GM23248 (cell line): ENCODE measurements around the gene TMEM59L. TPM values are rescaled to one million over a fixed set of nuclear protein-coding genes. Genes with fewer than 3 reads are reported as not detected.

Experiments
- DNase-seq: peaks from one replicate; pipeline ENCODE4 v3.0.0-alpha.2; 2015
- H2AFZ ChIP-seq: fragments of 200-600 bp; sonication (generic); 2 replicates; pipeline ENCODE4 v1.6.1; 2016; ENCODE audit warnings: antibody characterized with exemption
- H3F3A ChIP-seq: fragments of 200-600 bp; sonication (generic); 2 replicates; pipeline ENCODE4 v1.6.1; 2016; ENCODE audit warnings: mild to moderate bottlenecking, antibody characterized with exemption, mixed run types; ENCODE audit not compliant: insufficient read depth
- H3K27ac ChIP-seq: fragments of 200-600 bp; sonication (generic); 2 replicates; pipeline ENCODE4 v1.5.1; 2016; ENCODE audit warnings: mild to moderate bottlenecking
- H3K27me3 ChIP-seq: fragments of 200-600 bp; sonication (generic); replicated peaks from 2 replicates; pipeline ENCODE4 v1.6.1; 2016; ENCODE audit warnings: mild to moderate bottlenecking; ENCODE audit not compliant: insufficient read depth
- H3K36me3 ChIP-seq: fragments of 200-600 bp; sonication (generic); 2 replicates; pipeline ENCODE4 v1.6.1; 2016; ENCODE audit warnings: low read depth, mild to moderate bottlenecking
- H3K4me1 ChIP-seq: fragments of 200-600 bp; sonication (generic); 2 replicates; pipeline ENCODE4 v1.6.1; 2016; ENCODE audit warnings: mild to moderate bottlenecking; ENCODE audit not compliant: insufficient read depth
- H3K4me2 ChIP-seq: fragments of 200-600 bp; sonication (generic); one replicate; pipeline ENCODE4 v1.6.1; 2016; ENCODE audit warnings: mild to moderate bottlenecking; ENCODE audit not compliant: unreplicated experiment
- H3K4me3 ChIP-seq: fragments of 200-600 bp; sonication (generic); 2 replicates; pipeline ENCODE4 v1.5.1; 2016; ENCODE audit warnings: mild to moderate bottlenecking
- H3K79me2 ChIP-seq: fragments of 200-600 bp; sonication (generic); 2 replicates; pipeline ENCODE4 v1.6.1; 2016; ENCODE audit warnings: mild to moderate bottlenecking; ENCODE audit not compliant: insufficient read depth
- H3K9ac ChIP-seq: fragments of 200-600 bp; sonication (generic); 2 replicates; pipeline ENCODE4 v1.6.1; 2016; ENCODE audit warnings: mild to moderate bottlenecking
- H3K9me2 ChIP-seq: fragments of 200-600 bp; sonication (generic); 2 replicates; pipeline ENCODE4 v1.6.1; 2016; ENCODE audit warnings: mixed run types, mild to moderate bottlenecking, moderate library complexity; ENCODE audit not compliant: insufficient read depth
- H3K9me3 ChIP-seq: fragments of 200-600 bp; sonication (generic); one replicate; pipeline ENCODE4 v1.6.1; 2017; ENCODE audit warnings: low read depth
- H4K20me1 ChIP-seq: fragments of 200-600 bp; sonication (generic); 2 replicates; pipeline ENCODE4 v1.6.0; 2016; ENCODE audit not compliant: insufficient read depth
- EZH2 ChIP-seq: fragments of 200-600 bp; sonication (generic); IDR thresholded peaks from 2 replicates; pipeline ENCODE4 v1.6.1; 2018; ENCODE audit warnings: antibody characterized with exemption, mild to moderate bottlenecking; ENCODE audit not compliant: insufficient read depth, poor library complexity, severe bottlenecking
- EZH2phosphoT487 ChIP-seq: fragments of 200-600 bp; sonication (generic); IDR thresholded peaks from 2 replicates; pipeline ENCODE4 v1.6.1; 2018; ENCODE audit warnings: antibody characterized with exemption, moderate library complexity, mild to moderate bottlenecking, low read depth; ENCODE audit not compliant: insufficient read depth
- WGBS, 2 experiments: methylation state at CpG; one replicate each; pipeline ENCODE4 v1.1.6; 2015 to 2017; ENCODE audit warnings: low lambda C conversion rate in 2 of 2, low coverage in 1 of 2; ENCODE audit errors: missing lambda C conversion rate in 2 of 2; 5-methylcytosine and 5-hydroxymethylcytosine counted together
- in situ Hi-C: fragments of 300-500 bp; cut with MboI; formaldehyde crosslinking; loops from 2 replicates; pipeline ENCODE4 v1.15.0; 2020
- polyA plus RNA-seq: library from polyadenylated mRNA; unstranded; fragments of >200 nt; fragmentation: Nextera tagmentation; extraction: Ambion mirVana; gene quantifications from 2 replicates; pipeline ENCODE4 v1.2.1, GENCODE V29; 2016
- small RNA-seq: library from RNA; depleted of rRNA; stranded (forward); fragments of <200 nt; gene quantifications from one replicate; pipeline ENCODE3, GENCODE V24; 2014; ENCODE audit warnings: low read depth, low replicate concordance
- total RNA-seq: library from RNA; depleted of rRNA; stranded (reverse); fragments of >200 nt; shearing (Covaris generic); gene quantifications from 2 replicates; pipeline ENCODE4 v1.2.3, GENCODE V29; 2014; rRNA removed

TMEM59L gene
- total and polyA plus RNA-seq, 2 experiments from 2014 or later, result 0.97 to 2.1 TPM

GRCh38 chr19:18669524-18669817, 56.8 kb downstream of the TMEM59L start:
- Histone ChIP-seq H3K4me3 (no peak overlapping the region), H3F3A (no peaks in the 10 kb centered on the region), H3K27me3 (no peaks in the 10 kb centered on the region), H3K4me2 (no peak overlapping the region), H3K4me1 (peaks cover 5% of the 10 kb centered on the region; the same call in 1 of the 2 replicates), H3K9me2 (no peaks in the 10 kb centered on the region), H3K27ac (no peak overlapping the region), H4K20me1 (no peaks in the 10 kb centered on the region), H3K9me3 (no peaks in the 10 kb centered on the region), H3K9ac (no peak overlapping the region), H3K79me2 (no peaks in the 10 kb centered on the region), H3K36me3 (no peaks in the 10 kb centered on the region), H2AFZ (no peak overlapping the region)
- WGBS, 2 experiments, result 91 to 93% methylated on average over 12 of the region's 12 CpGs
- TF ChIP-seq EZH2, result no peak
- TF ChIP-seq EZH2phosphoT487, result no peak
- in situ Hi-C loops, result no loop called here
- DNase-seq, result no peak

GRCh38 chr19:18669883-18670282, 57.2 kb downstream of the TMEM59L start:
- H3K27ac ChIP-seq, result no peak overlapping the region
- 87 to 91% methylated on average over 11 of the region's 11 CpGs for WGBS, 2 experiments
- H3K4me1 ChIP-seq, result peaks cover 5% of the 10 kb centered on the region; the same call in 1 of the 2 replicates
- no peaks in the 10 kb centered on the region for H3K9me3 ChIP-seq
- H3F3A ChIP-seq, result no peaks in the 10 kb centered on the region
- TF ChIP-seq EZH2phosphoT487, result no peak
- no peak for TF ChIP-seq EZH2
- in situ Hi-C loops, result no loop called here
- H3K27me3 ChIP-seq, result no peaks in the 10 kb centered on the region
- H3K9ac ChIP-seq, result no peak overlapping the region
- H2AFZ ChIP-seq, result no peak overlapping the region
- no peak overlapping the region for H3K4me3 ChIP-seq
- H3K79me2 ChIP-seq, result no peaks in the 10 kb centered on the region
- no peak overlapping the region for H3K4me2 ChIP-seq
- H3K9me2 ChIP-seq, result no peaks in the 10 kb centered on the region
- H3K36me3 ChIP-seq, result no peaks in the 10 kb centered on the region
- no peak for DNase-seq
- no peaks in the 10 kb centered on the region for H4K20me1 ChIP-seq

GRCh38 chr19:18670312-18670711, 57.6 kb downstream of the TMEM59L start:
- no peak for DNase-seq
- no peak overlapping the region for H3K9ac ChIP-seq
- H3F3A ChIP-seq, result no peaks in the 10 kb centered on the region
- in situ Hi-C loops, result no loop called here
- H3K4me2 ChIP-seq, result no peak overlapping the region
- H3K36me3 ChIP-seq, result no peaks in the 10 kb centered on the region
- no peak overlapping the region for H3K27ac ChIP-seq
- H3K27me3 ChIP-seq, result no peaks in the 10 kb centered on the region
- H2AFZ ChIP-seq, result no peak overlapping the region
- no peak overlapping the region for H3K4me3 ChIP-seq
- H3K9me3 ChIP-seq, result no peaks in the 10 kb centered on the region
- no peaks in the 10 kb centered on the region for H3K79me2 ChIP-seq
- WGBS, 2 experiments, result 78 to 83% methylated on average over 13 of the region's 13 CpGs
- TF ChIP-seq EZH2 (no peak), EZH2phosphoT487 (no peak)
- H3K9me2 ChIP-seq, result no peaks in the 10 kb centered on the region
- H3K4me1 ChIP-seq, result peaks cover 5% of the 10 kb centered on the region; the same call in 1 of the 2 replicates
- H4K20me1 ChIP-seq, result no peaks in the 10 kb centered on the region

Small RNAs within 50 kb of the gene (small RNA-seq; reads per million reads assigned to genes)
- gene RN7SL155P, result not detected

Other genes starting within 250 kb of the TMEM59L start
- gene GDF15, start 226.7 kb upstream of the TMEM59L start, total RNA-seq, result 27.7 and 33.3 TPM in 2 replicates
- 32.7 and 36.0 TPM in 2 replicates for gene GDF15, start 226.7 kb upstream of the TMEM59L start, polyA plus RNA-seq
- not detected in 2 replicates for gene LRRC25, start 215.2 kb upstream of the TMEM59L start, total RNA-seq
- gene LRRC25, start 215.2 kb upstream of the TMEM59L start, polyA plus RNA-seq, result not detected in 2 replicates
- gene SSBP4, start 193.5 kb upstream of the TMEM59L start, total RNA-seq, result 156 and 169 TPM in 2 replicates
- 46.5 and 46.9 TPM in 2 replicates for gene SSBP4, start 193.5 kb upstream of the TMEM59L start, polyA plus RNA-seq
- 5.5 and 8.9 TPM in 2 replicates for gene ISYNA1, start 174.7 kb upstream of the TMEM59L start, total RNA-seq
- gene ISYNA1, start 174.7 kb upstream of the TMEM59L start, polyA plus RNA-seq, result 12.3 and 17.2 TPM in 2 replicates
- gene ELL, start 90.8 kb upstream of the TMEM59L start, total RNA-seq, result 22.1 and 24.2 TPM in 2 replicates
- gene ELL, start 90.8 kb upstream of the TMEM59L start, polyA plus RNA-seq, result 16.4 and 17.1 TPM in 2 replicates
- gene FKBP8, start 69.3 kb upstream of the TMEM59L start, total RNA-seq, result 419 and 466 TPM in 2 replicates
- gene FKBP8, start 69.3 kb upstream of the TMEM59L start, polyA plus RNA-seq, result 195 and 208 TPM in 2 replicates
- gene KXD1, start 55.0 kb upstream of the TMEM59L start, total RNA-seq, result 91.2 and 110 TPM in 2 replicates
- gene KXD1, start 55.0 kb upstream of the TMEM59L start, polyA plus RNA-seq, result 129 and 135 TPM in 2 replicates
- gene UBA52, start 41.0 kb upstream of the TMEM59L start, total RNA-seq, result 647 and 755 TPM in 2 replicates
- 708 and 711 TPM in 2 replicates for gene UBA52, start 41.0 kb upstream of the TMEM59L start, polyA plus RNA-seq
- 79.9 and 133 TPM in 2 replicates for gene REX1BD, start 24.1 kb upstream of the TMEM59L start, total RNA-seq
- gene REX1BD, start 24.1 kb upstream of the TMEM59L start, polyA plus RNA-seq, result 103 and 105 TPM in 2 replicates
- gene CRLF1, start 6.1 kb upstream of the TMEM59L start, total RNA-seq, result 40.0 and 59.2 TPM in 2 replicates
- gene CRLF1, start 6.1 kb upstream of the TMEM59L start, polyA plus RNA-seq, result 8.6 and 9.9 TPM in 2 replicates
- gene KLHL26, start 24.2 kb downstream of the TMEM59L start, total RNA-seq, result 5.7 and 6.4 TPM in 2 replicates
- gene KLHL26, start 24.2 kb downstream of the TMEM59L start, polyA plus RNA-seq, result 2.8 and 2.9 TPM in 2 replicates
- 1.2 and 1.4 TPM in 2 replicates for gene CRTC1, start 70.8 kb downstream of the TMEM59L start, total RNA-seq
- gene CRTC1, start 70.8 kb downstream of the TMEM59L start, polyA plus RNA-seq, result 4.0 and 5.1 TPM in 2 replicates
- 93.8 and 96.6 TPM in 2 replicates for gene COMP, start 178.4 kb downstream of the TMEM59L start, total RNA-seq
- gene COMP, start 178.4 kb downstream of the TMEM59L start, polyA plus RNA-seq, result 252 and 257 TPM in 2 replicates
- gene UPF1, start 219.1 kb downstream of the TMEM59L start, total RNA-seq, result 51.7 and 57.4 TPM in 2 replicates
- gene UPF1, start 219.1 kb downstream of the TMEM59L start, polyA plus RNA-seq, result 3.5 and 4.3 TPM in 2 replicates